Psoas muscle (tissue), 8 donors: ENCODE results near the gene PCDH10. TPM values are rescaled to one million over a fixed set of nuclear protein-coding genes. Genes with fewer than 3 reads are reported as not detected.
"Not testable (repeated sequence)": the region's sequence is repeated elsewhere in the genome, so short reads cannot be mapped to it uniquely, and the experiment has no call there.

ENCODE experiments used
- ATAC-seq, 4 donors: fragments of 200-7000 bp; cut with Tn5 transposase; one replicate each; pipeline ENCODE4 v1.9.1; 2020; ENCODE audit warnings: moderate library complexity in 3 of 4, mild to moderate bottlenecking in 2 of 4
- DNase-seq, 2 donors: peaks; one replicate each; pipeline ENCODE4 v3.0.0-alpha.2; 2020
- H3K27ac ChIP-seq: fragments of 200-600 bp; one replicate; pipeline ENCODE4 v1.8.0; 2022
- H3K27me3 ChIP-seq, 3 donors: fragments of 200-600 bp in 1 of 3; one replicate each; pipeline versions ENCODE4 v1.6.1 to v1.8.0; 2013 to 2022; ENCODE audit warnings: low read length in 2 of 3, mild to moderate bottlenecking in 2 of 3, moderate library complexity in 1 of 3; ENCODE audit not compliant: insufficient read depth in 3 of 3
- H3K36me3 ChIP-seq, 2 donors: fragments of 200-600 bp in 1 of 2; one replicate each; pipeline versions ENCODE4 v1.6.1 to v1.8.0; 2013 to 2022; ENCODE audit warnings: low read depth in 1 of 2, mild to moderate bottlenecking in 1 of 2, moderate library complexity in 1 of 2; ENCODE audit not compliant: insufficient read depth in 1 of 2
- H3K4me1 ChIP-seq: fragments of 200-600 bp; one replicate; pipeline ENCODE4 v1.8.0; 2022
- H3K4me3 ChIP-seq: fragments of 200-600 bp; one replicate; pipeline ENCODE4 v1.8.0; 2022; ENCODE audit warnings: mild to moderate bottlenecking
- H3K9me3 ChIP-seq: fragments of 200-600 bp; one replicate; pipeline ENCODE4 v1.8.0; 2022
- WGBS, 3 donors: extraction: QIAGEN DNeasy Blood & Tissue Kit; methylation state at CpG; one replicate each; pipeline versions ENCODE4 v1.1.6 to v1.1.7; 2013; 5-methylcytosine and 5-hydroxymethylcytosine counted together
- intact Hi-C, 2 donors: fragments of 100-400 bp; cut with DNase I; formaldehyde crosslinking; loops; one replicate each; pipeline versions ENCODE4 v1.11.0 to v1.14.2; 2022
- polyA plus RNA-seq, 3 donors: library from polyadenylated mRNA; stranded (reverse); fragments of 200-250 nt; gene quantifications; one replicate each; pipeline ENCODE4 v1.2.3, GENCODE V29; 2013
- total RNA-seq, 4 donors: library from RNA; stranded (reverse); fragmentation: NEBNext Ultra II Directional in 2 of 4; extraction: Animal tissue kit (Norgen Biotek cat#: 25700) in 2 of 4; gene quantifications; one replicate each; pipeline versions ENCODE4 v1.2.1 to v1.2.4, GENCODE V29; 2021 to 2023
- TF ChIP-seq, protein P1 (sequence below): fragments of 200-600 bp; IDR thresholded peaks from one replicate; pipeline ENCODE4 v1.8.0; 2022; ENCODE audit warnings: antibody characterized with exemption
- donor health status: healthy with polysubstance abuse.
- donor health status: DM: no; HTN: no; CAD: no; lungs with moderate emphysema.
- donor health status: Bipolar disorder and iron deficiency.
- donor health status: healthy.
- donor health status: DM: yes; HTN: yes; CAD: no.
- donor health status: DM: no; HTN: no; CAD: no.
- donor health status: DM: no; HTN: no; CAD: no.
- donor health status: DM: yes; HTN: yes; CAD: no.

Gene PCDH10
- total and polyA plus RNA-seq, 7 donors = 0.01 to 0.12 (median 0.03) TPM; not detected in 3

DNA sequence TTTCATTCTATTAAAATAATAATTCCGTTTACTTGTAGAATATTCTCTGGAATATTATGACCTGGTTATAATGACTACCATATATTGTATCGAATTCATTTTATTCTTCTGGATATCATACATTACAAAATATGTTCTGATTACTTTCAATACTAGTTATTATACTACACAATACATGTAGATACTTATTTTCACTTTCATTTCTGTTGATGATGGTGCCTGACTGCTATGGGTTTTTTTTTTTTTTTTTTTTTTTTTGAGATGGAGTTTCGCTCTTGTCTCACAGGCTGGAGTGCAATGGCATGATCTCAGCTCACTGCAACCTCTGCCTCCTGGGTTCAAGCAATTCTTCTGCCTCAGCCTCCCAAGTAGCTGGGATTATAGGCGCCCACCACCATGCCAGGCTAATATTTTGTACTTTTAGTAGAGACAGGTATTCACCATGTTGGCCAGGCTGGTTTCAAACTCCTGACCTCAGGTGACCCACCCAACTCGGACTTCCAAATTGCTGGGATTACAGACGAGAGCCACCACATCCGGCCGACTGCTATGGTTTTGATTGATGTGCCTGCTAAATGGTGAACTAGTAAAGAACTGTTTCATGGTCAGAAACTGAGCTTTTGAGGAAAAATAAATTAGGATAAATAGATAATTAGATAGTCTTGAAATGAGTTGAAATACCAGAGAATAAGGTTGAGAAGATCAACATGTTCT lies 39.5 kb downstream of the PCDH10 start:
- 69 to 72% (median 72%) methylated on average over 8 of the region's 8 CpGs for WGBS, 3 donors
- Histone ChIP-seq H3K27ac (no peak overlapping the region), H3K9me3 (no peaks in the 10 kb centered on the region), H3K27me3 (no peaks in the 10 kb centered on the region), H3K4me3 (no peak overlapping the region), H3K36me3 (no peaks in the 10 kb centered on the region), H3K4me1 (no peaks in the 10 kb centered on the region)
- intact Hi-C loops = no loop called here
- ATAC-seq (no peak), DNase-seq (no peak)
- TF ChIP-seq, protein P1, sequence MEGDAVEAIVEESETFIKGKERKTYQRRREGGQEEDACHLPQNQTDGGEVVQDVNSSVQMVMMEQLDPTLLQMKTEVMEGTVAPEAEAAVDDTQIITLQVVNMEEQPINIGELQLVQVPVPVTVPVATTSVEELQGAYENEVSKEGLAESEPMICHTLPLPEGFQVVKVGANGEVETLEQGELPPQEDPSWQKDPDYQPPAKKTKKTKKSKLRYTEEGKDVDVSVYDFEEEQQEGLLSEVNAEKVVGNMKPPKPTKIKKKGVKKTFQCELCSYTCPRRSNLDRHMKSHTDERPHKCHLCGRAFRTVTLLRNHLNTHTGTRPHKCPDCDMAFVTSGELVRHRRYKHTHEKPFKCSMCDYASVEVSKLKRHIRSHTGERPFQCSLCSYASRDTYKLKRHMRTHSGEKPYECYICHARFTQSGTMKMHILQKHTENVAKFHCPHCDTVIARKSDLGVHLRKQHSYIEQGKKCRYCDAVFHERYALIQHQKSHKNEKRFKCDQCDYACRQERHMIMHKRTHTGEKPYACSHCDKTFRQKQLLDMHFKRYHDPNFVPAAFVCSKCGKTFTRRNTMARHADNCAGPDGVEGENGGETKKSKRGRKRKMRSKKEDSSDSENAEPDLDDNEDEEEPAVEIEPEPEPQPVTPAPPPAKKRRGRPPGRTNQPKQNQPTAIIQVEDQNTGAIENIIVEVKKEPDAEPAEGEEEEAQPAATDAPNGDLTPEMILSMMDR = no peak

DNA sequence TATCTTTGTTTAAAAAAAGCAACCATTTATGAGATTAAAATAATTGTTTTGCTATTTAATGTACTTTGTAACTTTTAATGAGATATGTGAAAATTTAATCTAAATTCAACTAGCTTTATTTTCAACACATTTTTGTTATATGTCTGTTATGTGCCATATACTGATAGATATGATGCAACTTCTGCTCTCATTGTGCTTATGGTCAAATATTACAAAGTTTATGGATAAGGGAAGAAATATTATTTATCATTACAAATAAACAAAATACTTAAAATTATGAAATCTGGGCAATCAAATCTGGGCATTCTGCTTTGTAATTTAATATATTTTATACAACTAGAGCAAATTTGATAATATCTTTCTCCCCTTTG lies 40.0 kb downstream of the PCDH10 start:
- Histone ChIP-seq H3K4me3 (no peak overlapping the region), H3K27ac (no peak overlapping the region), H3K27me3 (no peaks in the 10 kb centered on the region), H3K9me3 (no peaks in the 10 kb centered on the region), H3K36me3 (no peaks in the 10 kb centered on the region), H3K4me1 (no peaks in the 10 kb centered on the region)
- no peak for DNase-seq
- TF ChIP-seq, protein P1 = no peak
- no peak for ATAC-seq
- intact Hi-C loops = no loop called here

DNA sequence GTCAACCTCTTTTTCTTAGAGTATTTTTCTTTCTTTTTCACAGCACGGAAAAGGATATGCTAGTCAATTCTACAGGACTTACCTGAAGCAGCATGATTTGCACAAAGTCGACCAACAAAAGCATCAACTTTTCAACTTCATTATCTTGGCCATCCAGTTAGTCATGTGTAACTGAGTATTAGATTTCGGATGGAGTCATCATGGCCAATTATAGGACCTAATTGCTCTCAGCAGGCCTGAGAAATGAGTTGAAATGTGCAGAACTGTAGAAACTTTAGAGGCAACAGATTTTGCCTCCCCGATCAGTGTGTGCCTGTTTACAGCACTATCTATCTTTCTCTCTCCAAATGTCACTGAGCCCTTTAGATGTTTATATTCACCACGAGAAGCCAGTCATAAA lies 41.0 kb downstream of the PCDH10 start:
- no peak for DNase-seq
- H3K36me3 ChIP-seq = no peaks in the 10 kb centered on the region
- intact Hi-C loops = no loop called here
- no peaks in the 10 kb centered on the region for H3K4me1 ChIP-seq
- ATAC-seq = no peak
- TF ChIP-seq, protein P1 = no peak
- no peaks in the 10 kb centered on the region for H3K9me3 ChIP-seq
- H3K27ac ChIP-seq = no peak overlapping the region
- WGBS, 3 donors = 47 to 61% (median 52%) methylated on average over 5 of the region's 5 CpGs
- no peaks in the 10 kb centered on the region for H3K27me3 ChIP-seq
- no peak overlapping the region for H3K4me3 ChIP-seq

DNA sequence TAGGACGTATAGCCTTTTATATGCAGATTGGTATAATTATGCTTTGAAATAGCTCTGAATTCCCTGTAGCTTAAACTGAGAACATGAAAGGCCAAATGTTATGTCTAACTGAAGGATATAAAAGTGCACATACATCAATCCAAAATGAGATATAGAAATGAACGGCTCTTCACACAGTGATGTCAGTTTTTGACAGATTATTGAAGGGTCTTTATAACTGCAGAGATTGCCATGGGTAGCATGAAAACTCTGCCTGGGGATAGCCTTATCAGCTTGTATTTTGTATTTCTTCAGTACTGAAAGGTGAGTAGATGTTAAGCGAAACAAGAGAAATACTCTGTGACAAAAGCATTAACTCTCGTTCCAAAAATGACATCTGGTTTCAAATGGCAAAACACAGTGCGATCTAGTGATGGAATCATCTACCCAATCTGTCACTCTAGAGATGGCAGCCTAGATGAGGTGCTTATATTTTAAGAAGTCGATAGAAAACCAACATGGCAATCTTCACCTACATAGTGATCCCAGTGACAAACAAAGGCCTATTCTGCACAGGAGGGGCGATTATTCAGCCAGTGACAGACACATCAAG lies 59.7 kb downstream of the PCDH10 start:
- Histone ChIP-seq H3K9me3 (no peaks in the 10 kb centered on the region), H3K27me3 (no peaks in the 10 kb centered on the region), H3K4me3 (no peak overlapping the region), H3K27ac (no peak overlapping the region), H3K36me3 (no peaks in the 10 kb centered on the region), H3K4me1 (no peaks in the 10 kb centered on the region)
- WGBS, 3 donors = 74 to 82% (median 80%) methylated on average over 7 of the region's 7 CpGs
- intact Hi-C loops = no loop called here
- no peak for DNase-seq
- TF ChIP-seq, protein P1 = no peak
- ATAC-seq = no peak

DNA sequence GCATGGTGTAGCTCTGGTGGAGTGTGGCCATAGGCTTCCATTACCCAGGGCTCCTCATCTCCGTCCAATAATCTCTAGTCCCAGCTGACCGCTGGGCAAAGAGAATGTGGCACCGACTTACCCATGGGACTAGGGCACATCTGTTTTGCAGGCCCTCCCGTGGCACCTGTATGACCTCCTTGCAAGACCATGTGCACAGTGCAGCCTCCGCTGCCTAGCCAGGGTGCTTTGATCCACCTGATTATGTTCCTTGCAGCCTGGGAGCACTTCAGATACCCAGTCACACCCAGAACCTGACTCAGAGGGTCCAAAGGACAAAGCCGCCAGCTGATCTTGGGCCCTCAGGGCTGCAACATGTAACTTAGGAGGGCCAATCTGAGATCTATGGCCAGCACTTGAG lies 84.8 kb downstream of the PCDH10 start:
- H3K36me3 ChIP-seq = no peaks in the 10 kb centered on the region
- TF ChIP-seq, protein P1 = no peak
- H3K27me3 ChIP-seq = no peaks in the 10 kb centered on the region
- no peak overlapping the region for H3K27ac ChIP-seq
- 90 to 95% (median 94%) methylated on average over 6 of the region's 6 CpGs for WGBS, 3 donors
- DNase-seq (no peak), ATAC-seq (no peak)
- no peaks in the 10 kb centered on the region for H3K4me1 ChIP-seq
- H3K4me3 ChIP-seq = no peak overlapping the region
- no peaks in the 10 kb centered on the region for H3K9me3 ChIP-seq
- intact Hi-C loops = no loop called here

DNA sequence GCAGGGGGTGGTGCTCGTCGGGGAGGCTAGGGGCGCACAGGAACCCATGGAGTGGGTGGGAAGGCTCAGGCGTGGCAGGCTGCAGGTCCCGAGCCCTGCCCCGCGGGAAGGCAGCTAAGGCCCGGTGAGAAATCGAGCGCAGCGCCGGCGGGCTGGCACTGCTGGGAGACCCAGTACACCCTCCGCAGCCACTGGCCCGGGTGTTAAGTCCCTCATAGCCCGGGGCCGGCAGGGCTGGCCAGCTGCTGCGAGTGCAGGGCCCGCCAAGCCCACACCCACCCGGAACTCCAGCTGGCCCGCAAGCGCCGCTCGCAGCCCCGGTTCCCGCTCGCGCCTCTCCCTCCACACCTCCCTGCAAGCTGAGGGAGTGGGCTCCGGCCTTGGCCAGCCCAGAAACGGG lies 91.4 kb downstream of the PCDH10 start:
- H3K4me3 ChIP-seq, DNase-seq, intact Hi-C loops, H3K4me1 ChIP-seq, H3K36me3 ChIP-seq, H3K27ac ChIP-seq, H3K9me3 ChIP-seq, ATAC-seq, H3K27me3 ChIP-seq: not testable (repeated sequence)
- 83 to 94% (median 89%) methylated on average over 17 to 30 of the region's 30 CpGs for WGBS, 3 donors
